Sigmoid colon (tissue), 3 donors: ENCODE measurements around the gene NCR2.

ENCODE experiments used
- CTCF ChIP-seq, 4 experiments: fragments of 450-650 bp in 3 of 4; fragments of 200-600 bp in 1 of 4; IDR thresholded peaks; one replicate each; pipeline ENCODE4 v1.5.1; 2016 to 2019; ENCODE audit warnings: antibody characterized with exemption in 4 of 4, mild to moderate bottlenecking in 3 of 4, moderate library complexity in 2 of 4
- POLR2A ChIP-seq, 2 donors: fragments of 450-650 bp; IDR thresholded peaks; one replicate each; pipeline ENCODE4 v1.6.1; 2016; ENCODE audit warnings: antibody characterized with exemption in 2 of 2, mild to moderate bottlenecking in 2 of 2, moderate library complexity in 2 of 2

- TF ChIP-seq CTCF (IDR thresholded peaks at IDR 0.05) (no peak), POLR2A (IDR thresholded peaks at IDR 0.05) (no peak)
Measured at GRCh38 chr6:41360314-41360685, 24.9 kb downstream of the NCR2 start.
